ENCODE data around the gene FAM83F. TPM values are rescaled to one million over a fixed set of nuclear protein-coding genes. Genes with fewer than 3 reads are reported as not detected.

The FAM83F gene
- total RNA-seq, 1 donor from 2014 or later = 1.1 TPM

DNA sequence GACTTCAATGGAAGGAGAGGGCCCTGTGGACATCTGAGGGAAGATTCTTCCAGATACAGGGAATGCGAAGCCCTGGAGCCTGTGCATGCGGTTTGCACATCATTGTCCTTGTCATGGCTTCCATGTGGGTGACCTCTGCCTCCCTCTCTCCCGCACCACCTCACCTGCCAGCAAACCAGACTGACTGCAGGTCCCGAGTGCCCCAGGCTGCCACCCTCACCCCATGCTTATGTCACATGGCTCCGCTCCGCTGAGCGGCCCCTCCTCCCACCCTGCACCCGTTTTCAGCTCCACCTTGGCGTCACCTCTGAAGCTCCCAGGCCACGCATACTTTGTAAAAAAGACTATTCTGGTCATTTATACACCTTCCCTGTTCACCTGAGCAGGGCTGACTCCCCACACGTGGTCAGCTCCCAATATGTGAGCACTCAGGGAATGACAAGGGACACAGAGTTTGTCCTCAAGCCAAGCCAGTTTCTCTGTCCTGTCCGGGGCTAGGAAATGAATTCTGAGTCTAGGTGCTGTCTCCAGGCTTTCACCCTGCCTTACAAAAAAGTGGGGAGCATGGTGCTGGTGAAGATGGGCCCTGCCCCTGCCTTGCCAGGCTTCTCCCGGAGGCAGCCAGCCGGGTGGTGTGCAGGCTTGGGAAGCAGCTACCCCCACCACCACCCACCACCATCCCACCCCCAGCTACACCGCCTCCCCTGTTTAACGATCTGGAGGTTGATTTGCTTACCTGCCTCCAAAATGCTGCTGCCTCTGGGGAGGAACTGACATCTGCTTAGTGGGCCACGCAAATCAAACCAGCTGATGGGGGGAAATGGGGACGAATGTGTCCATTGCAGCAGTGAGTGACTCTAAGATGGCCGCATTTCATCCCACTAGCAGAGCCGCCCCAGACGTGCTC is 32.7 kb downstream of the FAM83F start:
- H3K4me1 Mint-ChIP-seq (ENCODE audit: low read depth, unreplicated experiment) = peaks cover 11% of the 10 kb centered on the region
- H3K27ac Mint-ChIP-seq (ENCODE audit: unreplicated experiment) = no peak overlapping the region
- peaks cover 1% of the 10 kb centered on the region for H3K9me3 Mint-ChIP-seq (ENCODE audit: unreplicated experiment)
- H3K4me3 Mint-ChIP-seq (ENCODE audit: unreplicated experiment) = no peak overlapping the region
- DNase-seq = no peak
- no peak for TF ChIP-seq CTCF (IDR thresholded peaks at IDR 0.05; ENCODE audit: partially characterized antibody, unreplicated experiment)
- no peaks in the 10 kb centered on the region for H3K27me3 Mint-ChIP-seq (ENCODE audit: unreplicated experiment)
- H3K36me3 Mint-ChIP-seq (ENCODE audit: unreplicated experiment) = no peaks in the 10 kb centered on the region

GRCh38 chr22:40028098-40028425 is 33.3 kb downstream of the FAM83F start:
- Mint-ChIP-seq H3K27me3 (ENCODE audit: unreplicated experiment) (no peaks in the 10 kb centered on the region), H3K27ac (ENCODE audit: unreplicated experiment) (no peak overlapping the region), H3K9me3 (ENCODE audit: unreplicated experiment) (peaks cover 1% of the 10 kb centered on the region), H3K4me3 (ENCODE audit: unreplicated experiment) (no peak overlapping the region), H3K4me1 (ENCODE audit: low read depth, unreplicated experiment) (peaks cover 9% of the 10 kb centered on the region), H3K36me3 (ENCODE audit: unreplicated experiment) (no peaks in the 10 kb centered on the region)
- no peak for DNase-seq
- TF ChIP-seq CTCF (IDR thresholded peaks at IDR 0.05; ENCODE audit: partially characterized antibody, unreplicated experiment) = no peak

DNA sequence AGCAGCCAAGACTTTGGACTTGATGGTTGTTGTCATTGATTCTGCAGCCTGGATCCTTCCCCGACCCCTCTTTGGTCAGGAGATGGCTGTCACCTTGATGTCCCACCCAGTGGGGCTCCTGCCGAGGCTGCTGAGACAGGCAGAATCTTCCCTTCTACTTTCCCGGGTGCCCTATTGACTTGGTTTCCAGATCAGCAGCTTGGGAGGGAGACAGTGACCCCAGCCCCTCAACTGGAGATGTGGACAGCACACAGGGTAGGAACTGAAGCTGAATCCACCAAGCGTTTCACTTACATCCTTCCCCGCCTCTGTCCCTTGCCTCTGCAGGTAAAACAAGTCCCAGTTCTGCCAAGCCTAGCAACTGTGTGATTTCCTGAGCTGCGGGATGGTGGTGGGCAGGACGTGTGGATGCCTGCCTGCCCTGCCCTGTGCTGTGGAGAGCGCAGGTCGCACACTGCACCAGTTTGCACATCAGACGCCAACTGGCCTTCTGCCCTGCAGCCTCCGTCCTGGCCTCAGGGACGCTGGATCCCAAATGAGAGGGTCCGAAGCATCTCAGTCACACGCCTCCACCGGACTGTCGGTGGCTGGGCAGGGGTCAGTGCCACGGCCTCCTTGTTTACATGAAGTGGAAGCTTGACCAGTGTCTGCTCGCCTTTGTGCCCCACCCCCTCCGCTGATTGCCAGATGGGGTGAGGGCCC is 34.6 kb downstream of the FAM83F start:
- H3K4me3 Mint-ChIP-seq (ENCODE audit: unreplicated experiment) = no peak overlapping the region
- no peaks in the 10 kb centered on the region for H3K36me3 Mint-ChIP-seq (ENCODE audit: unreplicated experiment)
- no peak for DNase-seq
- H3K27ac Mint-ChIP-seq (ENCODE audit: unreplicated experiment) = no peak overlapping the region
- H3K9me3 Mint-ChIP-seq (ENCODE audit: unreplicated experiment) = peaks cover 1% of the 10 kb centered on the region
- H3K4me1 Mint-ChIP-seq (ENCODE audit: low read depth, unreplicated experiment) = peaks cover 7% of the 10 kb centered on the region
- no peaks in the 10 kb centered on the region for H3K27me3 Mint-ChIP-seq (ENCODE audit: unreplicated experiment)
- no peak for TF ChIP-seq CTCF (IDR thresholded peaks at IDR 0.05; ENCODE audit: partially characterized antibody, unreplicated experiment)

GRCh38 chr22:40030026-40030757 is 35.4 kb downstream of the FAM83F start:
- Mint-ChIP-seq H3K36me3 (ENCODE audit: unreplicated experiment) (no peaks in the 10 kb centered on the region), H3K27ac (ENCODE audit: unreplicated experiment) (no peak overlapping the region), H3K27me3 (ENCODE audit: unreplicated experiment) (no peaks in the 10 kb centered on the region), H3K4me3 (ENCODE audit: unreplicated experiment) (no peak overlapping the region), H3K9me3 (ENCODE audit: unreplicated experiment) (peaks cover 1% of the 10 kb centered on the region), H3K4me1 (ENCODE audit: low read depth, unreplicated experiment) (peaks cover 6% of the 10 kb centered on the region)
- no peak for DNase-seq
- no peak for TF ChIP-seq CTCF (IDR thresholded peaks at IDR 0.05; ENCODE audit: partially characterized antibody, unreplicated experiment)
